ENCODE measurements around the gene HMMR.
A peak's percentile ranks its signal among the peaks of the same experiment; 100 is the strongest.

HMMR gene

DNA sequence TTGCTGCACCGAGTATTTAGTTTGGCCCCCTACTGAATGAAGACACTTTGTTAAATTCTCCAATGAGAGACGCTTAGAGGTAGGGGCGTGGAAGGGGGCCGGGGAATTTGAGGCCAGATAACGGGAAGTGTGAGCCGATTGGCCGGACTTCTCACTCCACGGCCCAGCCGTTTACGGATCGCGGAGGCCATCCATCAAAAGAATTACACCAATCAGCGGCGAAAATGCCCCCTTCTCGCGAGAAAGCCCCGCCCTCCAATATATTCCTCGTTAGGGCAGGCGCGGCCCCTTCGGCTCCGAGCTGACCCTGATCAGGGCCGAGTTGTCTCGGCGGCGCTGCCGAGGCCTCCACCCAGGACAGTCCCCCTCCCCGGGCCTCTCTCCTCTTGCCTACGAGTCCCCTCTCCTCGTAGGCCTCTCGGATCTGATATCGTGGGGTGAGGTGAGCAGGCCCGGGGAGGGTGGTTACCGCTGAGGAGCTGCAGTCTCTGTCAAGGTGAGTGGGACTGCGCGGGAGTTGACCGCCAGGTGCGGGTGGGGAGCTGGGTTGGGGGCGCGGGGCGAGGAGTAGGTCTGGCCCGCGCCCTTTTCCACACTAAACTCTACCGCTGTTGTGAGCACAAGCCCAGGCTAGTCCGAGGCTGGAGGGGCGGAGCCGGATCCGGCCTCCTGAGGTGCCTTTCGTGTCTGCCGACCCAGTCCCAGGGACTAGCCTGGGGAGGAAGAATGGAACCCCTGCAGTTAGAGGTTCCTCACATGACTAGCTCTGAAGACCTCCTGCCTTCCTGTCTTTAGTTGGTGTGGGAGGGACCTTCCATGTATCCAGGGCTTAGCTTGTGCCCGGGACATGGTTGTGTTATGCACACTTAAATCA, 22.9 kb upstream of the HMMR start, which contains the start of gene CCNG1:
Gene CCNG1, plus strand, starts transcription at position 287 of the 874 bp plus-strand sequence. CDS start 1,662 bp downstream, outside the sequence.
- no peaks in the 10 kb centered on the region for H3K9me3 ChIP-seq (ENCODE audit: control insufficient read depth in 5 of 5, low read length in 5 of 5)
- H3K27me3 ChIP-seq (ENCODE audit: control insufficient read depth in 5 of 5, insufficient read depth in 4 of 5, low read length in 5 of 5): no peaks in the 10 kb centered on the region
- peak within 1 kb of the TSS; percentile 77 to 94 (median 84) for H3K4me3 ChIP-seq (ENCODE audit: low read depth in 1 of 5, low read length in 5 of 5)
- peaks cover 15 to 20% (median 16%) of the 10 kb centered on the region in 5 donors for H3K36me3 ChIP-seq (ENCODE audit: control insufficient read depth in 5 of 5, insufficient read depth in 5 of 5, low read length in 5 of 5)
- peaks cover 0 to 30% (median 22%) of the 10 kb centered on the region in 5 donors for H3K4me1 ChIP-seq (ENCODE audit: control insufficient read depth in 5 of 5, insufficient read depth in 5 of 5, low read length in 5 of 5)
- H3K27ac ChIP-seq (ENCODE audit: low read depth, low read length): peak within 1 kb of the TSS; percentile 95
- peak within 1 kb of the TSS; percentile 65 to 98 (median 95) for H3K9ac ChIP-seq (ENCODE audit: low read length in 5 of 5)

DNA sequence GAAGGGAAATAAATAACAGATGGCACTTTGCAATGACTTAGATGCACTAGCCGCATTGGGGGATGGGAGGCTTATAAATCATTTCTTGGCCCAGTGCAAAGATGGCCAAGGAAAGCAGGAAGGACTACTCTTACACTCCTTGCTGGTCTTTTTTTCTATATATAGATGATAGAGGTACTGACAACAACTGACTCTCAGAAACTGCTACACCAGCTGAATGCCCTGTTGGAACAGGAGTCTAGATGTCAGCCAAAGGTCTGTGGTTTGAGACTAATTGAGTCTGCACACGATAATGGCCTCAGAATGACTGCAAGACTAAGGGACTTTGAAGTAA, 21.4 kb upstream of the HMMR start:
- Histone ChIP-seq H3K4me3 (ENCODE audit: low read depth in 1 of 5, low read length in 5 of 5) (peak overlapping the region in 4 of 5 donors; percentile 4 to 34 (median 29)), H3K9ac (ENCODE audit: low read length in 5 of 5) (peak overlapping the region in 2 of 5 donors; percentile 13 to 48), H3K4me1 (ENCODE audit: control insufficient read depth in 5 of 5, insufficient read depth in 5 of 5, low read length in 5 of 5) (peaks cover 0 to 30% (median 22%) of the 10 kb centered on the region in 5 donors), H3K36me3 (ENCODE audit: control insufficient read depth in 5 of 5, insufficient read depth in 5 of 5, low read length in 5 of 5) (peaks cover 25 to 34% (median 29%) of the 10 kb centered on the region in 5 donors), H3K27me3 (ENCODE audit: control insufficient read depth in 5 of 5, insufficient read depth in 4 of 5, low read length in 5 of 5) (no peaks in the 10 kb centered on the region), H3K27ac (ENCODE audit: low read depth, low read length) (no peak overlapping the region), H3K9me3 (ENCODE audit: control insufficient read depth in 5 of 5, low read length in 5 of 5) (no peaks in the 10 kb centered on the region)

DNA sequence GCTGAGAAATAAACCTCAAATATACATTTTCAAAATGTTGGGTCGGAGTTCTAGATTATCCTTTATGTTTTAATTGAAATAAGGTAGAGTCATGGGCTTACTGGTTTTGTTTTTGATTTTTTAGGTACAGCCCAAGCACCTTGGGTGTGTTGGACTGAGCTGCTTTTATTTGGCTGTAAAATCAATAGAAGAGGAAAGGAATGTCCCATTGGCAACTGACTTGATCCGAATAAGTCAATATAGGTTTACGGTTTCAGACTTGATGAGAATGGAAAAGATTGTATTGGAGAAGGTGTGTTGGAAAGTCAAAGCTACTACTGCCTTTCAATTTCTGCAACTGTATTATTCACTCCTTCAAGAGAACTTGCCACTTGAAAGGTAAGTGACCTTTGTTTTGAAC, 19.5 kb upstream of the HMMR start:
- Histone ChIP-seq H3K4me3 (ENCODE audit: low read depth in 1 of 5, low read length in 5 of 5) (no peak overlapping the region), H3K36me3 (ENCODE audit: control insufficient read depth in 5 of 5, insufficient read depth in 5 of 5, low read length in 5 of 5) (peaks cover 33 to 47% (median 40%) of the 10 kb centered on the region in 5 donors), H3K9ac (ENCODE audit: low read length in 5 of 5) (no peak overlapping the region), H3K4me1 (ENCODE audit: control insufficient read depth in 5 of 5, insufficient read depth in 5 of 5, low read length in 5 of 5) (peaks cover 0 to 30% (median 22%) of the 10 kb centered on the region in 5 donors), H3K9me3 (ENCODE audit: control insufficient read depth in 5 of 5, low read length in 5 of 5) (no peaks in the 10 kb centered on the region), H3K27ac (ENCODE audit: low read depth, low read length) (no peak overlapping the region), H3K27me3 (ENCODE audit: control insufficient read depth in 5 of 5, insufficient read depth in 4 of 5, low read length in 5 of 5) (no peaks in the 10 kb centered on the region)

DNA sequence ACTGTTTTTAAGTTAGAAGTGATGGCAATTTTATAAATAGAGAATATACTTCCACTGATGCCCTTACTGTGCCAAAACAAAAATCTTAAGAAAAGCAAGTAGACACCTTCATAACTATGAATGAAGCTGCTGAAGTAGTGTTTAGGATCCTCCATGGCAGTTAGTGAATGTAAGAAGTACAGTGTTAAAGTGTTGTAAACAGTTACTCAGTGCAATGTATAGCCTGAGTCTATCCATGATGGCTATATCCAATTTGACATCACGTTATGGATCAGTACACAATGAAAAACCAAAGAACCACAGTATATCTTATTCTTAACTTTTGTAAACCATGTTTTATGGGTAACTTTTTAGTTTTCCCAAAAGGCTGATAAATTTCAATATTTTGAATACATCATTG, 15.9 kb upstream of the HMMR start:
- H3K4me3 ChIP-seq (ENCODE audit: low read depth in 1 of 5, low read length in 5 of 5): no peak overlapping the region
- H3K4me1 ChIP-seq (ENCODE audit: control insufficient read depth in 5 of 5, insufficient read depth in 5 of 5, low read length in 5 of 5): peaks cover 0 to 12% (median 6%) of the 10 kb centered on the region in 5 donors
- H3K27ac ChIP-seq (ENCODE audit: low read depth, low read length): no peak overlapping the region
- no peaks in the 10 kb centered on the region for H3K27me3 ChIP-seq (ENCODE audit: control insufficient read depth in 5 of 5, insufficient read depth in 4 of 5, low read length in 5 of 5)
- H3K9ac ChIP-seq (ENCODE audit: low read length in 5 of 5): no peak overlapping the region
- H3K36me3 ChIP-seq (ENCODE audit: control insufficient read depth in 5 of 5, insufficient read depth in 5 of 5, low read length in 5 of 5): peaks cover 41 to 71% (median 60%) of the 10 kb centered on the region in 5 donors
- H3K9me3 ChIP-seq (ENCODE audit: control insufficient read depth in 5 of 5, low read length in 5 of 5): no peaks in the 10 kb centered on the region

DNA sequence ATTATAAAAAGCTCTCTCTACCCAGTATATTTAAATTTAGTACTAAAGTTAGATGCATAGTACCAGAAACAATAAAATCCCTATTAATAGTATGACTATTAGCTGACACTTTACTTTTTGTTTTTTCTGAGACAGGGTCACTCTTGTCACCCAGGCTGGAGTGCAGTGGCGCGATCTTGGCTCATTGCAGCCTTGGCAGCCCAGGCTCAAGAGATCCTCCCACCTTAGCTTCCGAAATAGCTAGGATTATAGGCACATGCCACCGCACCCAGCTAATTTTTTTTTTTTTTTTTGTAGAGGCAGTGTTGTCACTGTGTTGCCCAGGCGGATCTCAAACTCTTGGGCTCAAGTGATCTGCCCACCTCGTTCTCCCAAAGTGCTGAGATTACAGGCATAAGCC, 15.1 kb upstream of the HMMR start:
- Histone ChIP-seq H3K4me1 (ENCODE audit: control insufficient read depth in 5 of 5, insufficient read depth in 5 of 5, low read length in 5 of 5) (peaks cover 0 to 4% (median 0%) of the 10 kb centered on the region in 5 donors), H3K9ac (ENCODE audit: low read length in 5 of 5) (no peak overlapping the region), H3K36me3 (ENCODE audit: control insufficient read depth in 5 of 5, insufficient read depth in 5 of 5, low read length in 5 of 5) (peaks cover 41 to 73% (median 63%) of the 10 kb centered on the region in 5 donors), H3K9me3 (ENCODE audit: control insufficient read depth in 5 of 5, low read length in 5 of 5) (no peaks in the 10 kb centered on the region), H3K4me3 (ENCODE audit: low read depth in 1 of 5, low read length in 5 of 5) (no peak overlapping the region), H3K27ac (ENCODE audit: low read depth, low read length) (no peak overlapping the region), H3K27me3 (ENCODE audit: control insufficient read depth in 5 of 5, insufficient read depth in 4 of 5, low read length in 5 of 5) (no peaks in the 10 kb centered on the region)

DNA sequence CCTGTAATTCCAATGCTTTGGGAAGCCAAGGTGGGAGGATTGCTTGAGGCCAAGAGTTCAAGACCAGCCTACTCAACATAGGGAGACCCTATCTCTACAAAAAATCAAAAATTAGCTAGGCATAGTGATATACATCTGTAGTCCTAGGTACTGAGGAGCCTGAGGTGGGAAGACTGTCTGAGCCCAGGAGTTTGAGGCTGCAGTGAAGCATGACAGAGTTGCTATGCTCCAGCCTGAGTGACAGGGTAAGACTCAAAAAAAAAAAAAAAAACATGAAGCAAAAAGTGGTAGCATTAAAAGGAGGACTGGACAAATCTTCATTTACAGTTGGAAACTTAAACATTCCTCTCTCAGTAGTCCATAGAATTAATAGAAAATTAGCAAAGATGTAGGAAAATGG, 13.2 kb upstream of the HMMR start:
- no peak overlapping the region for H3K27ac ChIP-seq (ENCODE audit: low read depth, low read length)
- no peaks in the 10 kb centered on the region for H3K9me3 ChIP-seq (ENCODE audit: control insufficient read depth in 5 of 5, low read length in 5 of 5)
- no peaks in the 10 kb centered on the region for H3K27me3 ChIP-seq (ENCODE audit: control insufficient read depth in 5 of 5, insufficient read depth in 4 of 5, low read length in 5 of 5)
- H3K4me1 ChIP-seq (ENCODE audit: control insufficient read depth in 5 of 5, insufficient read depth in 5 of 5, low read length in 5 of 5): no peaks in the 10 kb centered on the region
- H3K4me3 ChIP-seq (ENCODE audit: low read depth in 1 of 5, low read length in 5 of 5): no peak overlapping the region
- H3K36me3 ChIP-seq (ENCODE audit: control insufficient read depth in 5 of 5, insufficient read depth in 5 of 5, low read length in 5 of 5): peaks cover 33 to 76% (median 55%) of the 10 kb centered on the region in 5 donors
- H3K9ac ChIP-seq (ENCODE audit: low read length in 5 of 5): no peak overlapping the region

DNA sequence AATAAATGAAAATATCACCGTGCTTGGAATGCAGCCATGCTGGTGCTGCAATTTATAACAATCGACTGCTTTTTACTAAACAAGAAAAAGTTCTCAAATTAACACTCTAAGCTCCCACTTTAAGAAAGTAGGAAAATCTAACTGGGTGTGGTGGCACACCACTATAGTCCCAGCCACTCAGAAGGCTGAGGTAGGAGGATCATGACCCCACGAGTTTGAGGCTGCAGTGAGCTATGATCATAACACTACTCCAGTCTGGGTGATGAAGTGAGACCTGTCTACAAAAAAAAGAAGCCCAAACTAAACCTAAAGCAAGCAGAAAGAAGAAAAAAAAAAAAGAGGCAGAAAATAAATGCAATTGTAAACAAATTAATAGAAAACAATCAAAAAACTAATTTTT, 12.6 kb upstream of the HMMR start:
- Histone ChIP-seq H3K36me3 (ENCODE audit: control insufficient read depth in 5 of 5, insufficient read depth in 5 of 5, low read length in 5 of 5) (peaks cover 27 to 71% (median 52%) of the 10 kb centered on the region in 5 donors), H3K4me3 (ENCODE audit: low read depth in 1 of 5, low read length in 5 of 5) (no peak overlapping the region), H3K27me3 (ENCODE audit: control insufficient read depth in 5 of 5, insufficient read depth in 4 of 5, low read length in 5 of 5) (no peaks in the 10 kb centered on the region), H3K9ac (ENCODE audit: low read length in 5 of 5) (no peak overlapping the region), H3K9me3 (ENCODE audit: control insufficient read depth in 5 of 5, low read length in 5 of 5) (no peaks in the 10 kb centered on the region), H3K4me1 (ENCODE audit: control insufficient read depth in 5 of 5, insufficient read depth in 5 of 5, low read length in 5 of 5) (no peaks in the 10 kb centered on the region), H3K27ac (ENCODE audit: low read depth, low read length) (no peak overlapping the region)

DNA sequence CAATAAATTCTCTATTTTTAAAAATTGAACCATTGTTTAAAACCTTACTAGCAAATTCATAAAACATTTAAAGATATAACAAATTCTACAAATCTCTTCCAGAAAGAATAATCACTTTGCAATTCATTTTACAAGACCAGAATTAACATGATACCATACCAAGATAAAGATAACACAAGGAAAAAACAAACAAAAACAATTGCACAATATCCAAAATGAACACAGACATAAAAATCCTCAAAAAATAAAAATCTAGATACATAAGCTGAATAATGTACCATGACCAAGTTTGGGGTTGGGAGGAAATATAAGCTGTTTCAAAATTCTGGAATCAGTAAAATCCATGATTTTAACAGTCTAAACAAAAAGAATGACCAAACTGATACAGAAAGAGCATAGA, 11.9 kb upstream of the HMMR start:
- no peak overlapping the region for H3K9ac ChIP-seq (ENCODE audit: low read length in 5 of 5)
- no peaks in the 10 kb centered on the region for H3K9me3 ChIP-seq (ENCODE audit: control insufficient read depth in 5 of 5, low read length in 5 of 5)
- peaks cover 26 to 66% (median 47%) of the 10 kb centered on the region in 5 donors for H3K36me3 ChIP-seq (ENCODE audit: control insufficient read depth in 5 of 5, insufficient read depth in 5 of 5, low read length in 5 of 5)
- no peaks in the 10 kb centered on the region for H3K27me3 ChIP-seq (ENCODE audit: control insufficient read depth in 5 of 5, insufficient read depth in 4 of 5, low read length in 5 of 5)
- no peak overlapping the region for H3K27ac ChIP-seq (ENCODE audit: low read depth, low read length)
- peaks cover 0 to under 1% (median 0%) of the 10 kb centered on the region in 5 donors for H3K4me1 ChIP-seq (ENCODE audit: control insufficient read depth in 5 of 5, insufficient read depth in 5 of 5, low read length in 5 of 5)
- no peak overlapping the region for H3K4me3 ChIP-seq (ENCODE audit: low read depth in 1 of 5, low read length in 5 of 5)

DNA sequence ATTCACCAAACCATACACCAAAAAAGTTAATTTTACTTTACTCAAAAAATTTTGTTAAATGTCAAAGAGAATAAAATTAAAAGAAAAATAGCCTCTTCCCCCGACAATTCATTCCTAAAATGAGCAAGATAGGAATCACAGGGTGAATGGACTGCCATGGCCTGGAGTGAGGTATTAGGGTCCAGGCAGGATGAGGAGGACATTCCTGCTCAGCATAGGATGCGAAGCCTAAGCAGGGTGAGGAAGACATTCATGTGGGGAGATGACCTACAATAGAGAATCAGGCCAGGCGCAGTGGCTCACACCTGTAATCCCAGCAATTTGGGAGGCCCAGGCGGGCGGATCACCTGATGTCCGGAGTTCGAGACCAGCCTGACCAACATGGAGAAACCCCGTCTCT, 8.9 kb upstream of the HMMR start:
- peaks cover 0 to 7% (median 0%) of the 10 kb centered on the region in 5 donors for H3K4me1 ChIP-seq (ENCODE audit: control insufficient read depth in 5 of 5, insufficient read depth in 5 of 5, low read length in 5 of 5)
- H3K27ac ChIP-seq (ENCODE audit: low read depth, low read length): no peak overlapping the region
- H3K36me3 ChIP-seq (ENCODE audit: control insufficient read depth in 5 of 5, insufficient read depth in 5 of 5, low read length in 5 of 5): peaks cover 20 to 45% (median 24%) of the 10 kb centered on the region in 5 donors

DNA sequence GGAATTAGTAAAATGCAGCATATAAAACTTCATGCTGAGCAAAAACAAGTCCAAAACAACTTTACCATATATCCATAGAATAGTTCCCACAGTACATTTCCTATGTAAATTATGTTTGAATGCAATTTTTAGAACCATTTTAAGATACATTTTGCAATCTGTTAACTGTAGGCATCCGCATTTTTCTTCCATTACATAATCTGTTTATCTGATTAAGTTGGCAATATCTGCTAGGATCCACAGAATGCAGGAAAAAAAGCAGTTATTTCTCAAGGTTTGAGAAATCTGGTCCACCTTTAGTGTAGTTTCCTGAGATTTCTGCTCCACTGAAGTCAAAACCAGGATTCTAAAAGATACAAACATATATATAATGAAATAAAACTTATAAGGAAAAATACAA, 6.7 kb upstream of the HMMR start:
- H3K4me1 ChIP-seq (ENCODE audit: control insufficient read depth in 5 of 5, insufficient read depth in 5 of 5, low read length in 5 of 5): peaks cover 0 to 14% (median 7%) of the 10 kb centered on the region in 5 donors
- H3K27me3 ChIP-seq (ENCODE audit: control insufficient read depth in 5 of 5, insufficient read depth in 4 of 5, low read length in 5 of 5): no peaks in the 10 kb centered on the region
- H3K9ac ChIP-seq (ENCODE audit: low read length in 5 of 5): peak overlapping the region in 2 of 5 donors; percentile 19 to 35
- H3K27ac ChIP-seq (ENCODE audit: low read depth, low read length): peak overlapping the region; percentile 5
- H3K4me3 ChIP-seq (ENCODE audit: low read depth in 1 of 5, low read length in 5 of 5): no peak overlapping the region
- no peaks in the 10 kb centered on the region for H3K9me3 ChIP-seq (ENCODE audit: control insufficient read depth in 5 of 5, low read length in 5 of 5)
- H3K36me3 ChIP-seq (ENCODE audit: control insufficient read depth in 5 of 5, insufficient read depth in 5 of 5, low read length in 5 of 5): peaks cover 10 to 29% (median 12%) of the 10 kb centered on the region in 5 donors

More for the DNA sequence above, 8.9 kb upstream of the HMMR start:
- H3K9ac ChIP-seq (ENCODE audit: low read length in 5 of 5): no peak overlapping the region
- no peaks in the 10 kb centered on the region for H3K27me3 ChIP-seq (ENCODE audit: control insufficient read depth in 5 of 5, insufficient read depth in 4 of 5, low read length in 5 of 5)
- no peaks in the 10 kb centered on the region for H3K9me3 ChIP-seq (ENCODE audit: control insufficient read depth in 5 of 5, low read length in 5 of 5)
- no peak overlapping the region for H3K4me3 ChIP-seq (ENCODE audit: low read depth in 1 of 5, low read length in 5 of 5)

All from subcutaneous abdominal adipose tissue (tissue), 5 donors.